K562 (cell line): Measurements from ENCODE around the gene CHD2. TPM values are rescaled to one million over a fixed set of nuclear protein-coding genes. Genes with fewer than 3 reads are reported as not detected.

Experiments
- BACH1 ChIP-seq: fragments of 200-800 bp; sonication (Bioruptor generic); IDR thresholded peaks from 2 replicates; pipeline ENCODE4 v1.6.1; 2016; ENCODE audit warnings: missing genetic modification characterization, missing compliant biosample characterization
- EP400 ChIP-seq: fragments of 450-650 bp; IDR thresholded peaks from 2 replicates; pipeline ENCODE4 v1.6.1; 2017; ENCODE audit warnings: antibody characterized with exemption, mild to moderate bottlenecking, moderate library complexity
- HNRNPH1 ChIP-seq: fragments of 200-400 bp; formaldehyde crosslinking; optimal IDR thresholded peaks from 2 replicates; pipeline ENCODE3; 2017; ENCODE audit warnings: low read depth, mild to moderate bottlenecking, low read length, moderate library complexity
- MCM5 ChIP-seq: fragments of 450-650 bp; IDR thresholded peaks from 2 replicates; pipeline ENCODE4 v1.6.1; 2016; ENCODE audit warnings: low read depth
- PKNOX1 ChIP-seq: fragments of 450-650 bp; IDR thresholded peaks from 2 replicates; pipeline ENCODE4 v1.6.1; 2016
- POLR2A ChIP-seq: fragments of 450-650 bp; conservative IDR thresholded peaks from 2 replicates; pipeline ENCODE4 v1.6.1; 2016
- POLR2AphosphoS2 ChIP-seq: IDR thresholded peaks from 2 replicates; pipeline ENCODE4 v1.6.1; 2012; ENCODE audit warnings: low read length, improper control_type of control experiment
- polyA plus RNA-seq, 8 experiments: library from polyadenylated mRNA; depleted of rRNA in 4 of 8; stranded (reverse) in 5 of 8; unstranded in 3 of 8; fragments of >200 nt; fragmentation: Nextera tagmentation in 2 of 8; fragmentation: Illumina TruSeq in 1 of 8; extraction: Ambion mirVana in 2 of 8; extraction: Trizol in 1 of 8; gene quantifications; 2 replicates each; pipeline versions ENCODE4 v1.2.1 to v1.2.3, GENCODE V29; 2011 to 2014; ENCODE audit warnings: inconsistent platforms in 1 of 8, missing spikeins in 1 of 8
- total RNA-seq, 7 experiments: library from RNA; depleted of rRNA in 6 of 7; stranded (reverse); fragments of >200 nt in 6 of 7; fragmentation: Illumina TruSeq in 2 of 7; extraction: Trizol in 2 of 7; gene quantifications; 2 replicates each; pipeline versions ENCODE4 v1.2.1 to v1.2.3, GENCODE V29; 2011 to 2021; ENCODE audit warnings: low replicate concordance in 1 of 7
- TF ChIP-seq, protein P1 (sequence below): sonication (generic); formaldehyde crosslinking; IDR thresholded peaks from 2 replicates; pipeline ENCODE4 v1.8.0; 2022; ENCODE audit warnings: mild to moderate bottlenecking, low read depth, missing genetic modification reagents
- TF ChIP-seq, protein P2 (sequence below): sonication (generic); formaldehyde crosslinking; IDR thresholded peaks from 2 replicates; pipeline ENCODE4 v1.8.0; 2023; ENCODE audit warnings: mild to moderate bottlenecking, missing genetic modification reagents
- TF ChIP-seq, protein P3 (sequence below): fragments of 150-350 bp; conservative IDR thresholded peaks from 2 replicates; pipeline ENCODE4 v1.6.1; 2014; ENCODE audit warnings: low read length
- TF ChIP-seq, protein P4 (sequence below): sonication (generic); formaldehyde crosslinking; IDR thresholded peaks from 2 replicates; pipeline ENCODE4 v1.8.1; 2023; ENCODE audit warnings: missing genetic modification reagents, mild to moderate bottlenecking, borderline replicate concordance

Gene CHD2
- total and polyA plus RNA-seq, 9 of the 15 experiments (the other 6 are each of a cell fraction or from before 2014, with no cell fraction given): 38.9 to 70.8 (median 56.2) TPM

DNA sequence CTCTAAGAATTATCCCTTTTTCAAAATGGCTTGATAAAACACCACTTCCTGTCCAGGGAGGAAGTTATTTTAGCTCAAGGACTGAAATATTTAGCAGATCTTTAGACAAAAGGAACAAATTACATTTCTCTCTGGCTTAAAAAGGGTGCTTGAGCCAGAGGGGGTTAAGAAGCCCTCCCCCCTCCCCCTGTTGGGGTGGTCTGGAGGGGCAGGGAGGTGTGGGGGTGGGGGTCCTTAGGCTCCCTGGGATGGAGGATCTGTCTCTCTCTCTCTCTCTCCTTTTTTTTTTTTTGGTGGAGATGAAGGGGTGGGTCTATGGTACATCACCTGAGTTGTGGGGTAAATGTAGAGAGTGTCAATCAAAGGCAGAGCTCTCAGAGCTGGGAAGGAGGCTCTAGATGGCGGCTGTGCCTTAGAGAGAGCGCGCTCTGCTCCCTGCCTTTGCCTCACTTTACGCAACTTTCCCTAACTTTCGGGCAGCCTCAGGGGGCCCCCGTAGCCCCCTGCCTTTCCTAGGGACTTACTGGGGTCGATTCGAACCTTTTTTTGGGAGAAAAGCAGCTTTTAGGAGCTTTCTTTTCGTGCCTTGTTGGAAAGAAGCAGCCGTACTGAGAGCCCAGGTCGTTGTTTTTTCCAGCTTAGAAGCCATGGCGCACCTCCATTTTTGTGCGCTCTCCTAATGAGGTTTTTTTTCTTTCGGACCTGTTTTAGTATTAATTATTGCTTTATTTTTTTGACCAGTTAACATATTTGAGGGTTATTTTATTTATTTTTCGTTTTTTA lies at the start of gene CHD2 (continued):
- TF ChIP-seq, protein P1, sequence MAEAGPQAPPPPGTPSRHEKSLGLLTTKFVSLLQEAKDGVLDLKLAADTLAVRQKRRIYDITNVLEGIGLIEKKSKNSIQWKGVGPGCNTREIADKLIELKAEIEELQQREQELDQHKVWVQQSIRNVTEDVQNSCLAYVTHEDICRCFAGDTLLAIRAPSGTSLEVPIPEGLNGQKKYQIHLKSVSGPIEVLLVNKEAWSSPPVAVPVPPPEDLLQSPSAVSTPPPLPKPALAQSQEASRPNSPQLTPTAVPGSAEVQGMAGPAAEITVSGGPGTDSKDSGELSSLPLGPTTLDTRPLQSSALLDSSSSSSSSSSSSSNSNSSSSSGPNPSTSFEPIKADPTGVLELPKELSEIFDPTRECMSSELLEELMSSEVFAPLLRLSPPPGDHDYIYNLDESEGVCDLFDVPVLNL (CRISPR knock-in tag): no peak
- TF ChIP-seq, protein P2, sequence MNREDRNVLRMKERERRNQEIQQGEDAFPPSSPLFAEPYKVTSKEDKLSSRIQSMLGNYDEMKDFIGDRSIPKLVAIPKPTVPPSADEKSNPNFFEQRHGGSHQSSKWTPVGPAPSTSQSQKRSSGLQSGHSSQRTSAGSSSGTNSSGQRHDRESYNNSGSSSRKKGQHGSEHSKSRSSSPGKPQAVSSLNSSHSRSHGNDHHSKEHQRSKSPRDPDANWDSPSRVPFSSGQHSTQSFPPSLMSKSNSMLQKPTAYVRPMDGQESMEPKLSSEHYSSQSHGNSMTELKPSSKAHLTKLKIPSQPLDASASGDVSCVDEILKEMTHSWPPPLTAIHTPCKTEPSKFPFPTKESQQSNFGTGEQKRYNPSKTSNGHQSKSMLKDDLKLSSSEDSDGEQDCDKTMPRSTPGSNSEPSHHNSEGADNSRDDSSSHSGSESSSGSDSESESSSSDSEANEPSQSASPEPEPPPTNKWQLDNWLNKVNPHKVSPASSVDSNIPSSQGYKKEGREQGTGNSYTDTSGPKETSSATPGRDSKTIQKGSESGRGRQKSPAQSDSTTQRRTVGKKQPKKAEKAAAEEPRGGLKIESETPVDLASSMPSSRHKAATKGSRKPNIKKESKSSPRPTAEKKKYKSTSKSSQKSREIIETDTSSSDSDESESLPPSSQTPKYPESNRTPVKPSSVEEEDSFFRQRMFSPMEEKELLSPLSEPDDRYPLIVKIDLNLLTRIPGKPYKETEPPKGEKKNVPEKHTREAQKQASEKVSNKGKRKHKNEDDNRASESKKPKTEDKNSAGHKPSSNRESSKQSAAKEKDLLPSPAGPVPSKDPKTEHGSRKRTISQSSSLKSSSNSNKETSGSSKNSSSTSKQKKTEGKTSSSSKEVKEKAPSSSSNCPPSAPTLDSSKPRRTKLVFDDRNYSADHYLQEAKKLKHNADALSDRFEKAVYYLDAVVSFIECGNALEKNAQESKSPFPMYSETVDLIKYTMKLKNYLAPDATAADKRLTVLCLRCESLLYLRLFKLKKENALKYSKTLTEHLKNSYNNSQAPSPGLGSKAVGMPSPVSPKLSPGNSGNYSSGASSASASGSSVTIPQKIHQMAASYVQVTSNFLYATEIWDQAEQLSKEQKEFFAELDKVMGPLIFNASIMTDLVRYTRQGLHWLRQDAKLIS (CRISPR knock-in tag): peak; percentile 81; the same call in 1 of the 2 replicates
- TF ChIP-seq EP400 (peak; percentile 67), POLR2A (peak; percentile 98), MCM5 (no peak), BACH1 (tag) (peak; percentile 37; the same call in 1 of the 2 replicates), POLR2AphosphoS2 (peak; percentile 95), HNRNPH1 (no peak), PKNOX1 (peak; percentile 99)
- TF ChIP-seq, protein P3, sequence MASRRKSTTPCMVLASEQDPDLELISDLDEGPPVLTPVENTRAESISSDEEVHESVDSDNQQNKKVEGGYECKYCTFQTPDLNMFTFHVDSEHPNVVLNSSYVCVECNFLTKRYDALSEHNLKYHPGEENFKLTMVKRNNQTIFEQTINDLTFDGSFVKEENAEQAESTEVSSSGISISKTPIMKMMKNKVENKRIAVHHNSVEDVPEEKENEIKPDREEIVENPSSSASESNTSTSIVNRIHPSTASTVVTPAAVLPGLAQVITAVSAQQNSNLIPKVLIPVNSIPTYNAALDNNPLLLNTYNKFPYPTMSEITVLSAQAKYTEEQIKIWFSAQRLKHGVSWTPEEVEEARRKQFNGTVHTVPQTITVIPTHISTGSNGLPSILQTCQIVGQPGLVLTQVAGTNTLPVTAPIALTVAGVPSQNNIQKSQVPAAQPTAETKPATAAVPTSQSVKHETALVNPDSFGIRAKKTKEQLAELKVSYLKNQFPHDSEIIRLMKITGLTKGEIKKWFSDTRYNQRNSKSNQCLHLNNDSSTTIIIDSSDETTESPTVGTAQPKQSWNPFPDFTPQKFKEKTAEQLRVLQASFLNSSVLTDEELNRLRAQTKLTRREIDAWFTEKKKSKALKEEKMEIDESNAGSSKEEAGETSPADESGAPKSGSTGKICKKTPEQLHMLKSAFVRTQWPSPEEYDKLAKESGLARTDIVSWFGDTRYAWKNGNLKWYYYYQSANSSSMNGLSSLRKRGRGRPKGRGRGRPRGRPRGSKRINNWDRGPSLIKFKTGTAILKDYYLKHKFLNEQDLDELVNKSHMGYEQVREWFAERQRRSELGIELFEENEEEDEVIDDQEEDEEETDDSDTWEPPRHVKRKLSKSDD: no peak
- TF ChIP-seq, protein P4, sequence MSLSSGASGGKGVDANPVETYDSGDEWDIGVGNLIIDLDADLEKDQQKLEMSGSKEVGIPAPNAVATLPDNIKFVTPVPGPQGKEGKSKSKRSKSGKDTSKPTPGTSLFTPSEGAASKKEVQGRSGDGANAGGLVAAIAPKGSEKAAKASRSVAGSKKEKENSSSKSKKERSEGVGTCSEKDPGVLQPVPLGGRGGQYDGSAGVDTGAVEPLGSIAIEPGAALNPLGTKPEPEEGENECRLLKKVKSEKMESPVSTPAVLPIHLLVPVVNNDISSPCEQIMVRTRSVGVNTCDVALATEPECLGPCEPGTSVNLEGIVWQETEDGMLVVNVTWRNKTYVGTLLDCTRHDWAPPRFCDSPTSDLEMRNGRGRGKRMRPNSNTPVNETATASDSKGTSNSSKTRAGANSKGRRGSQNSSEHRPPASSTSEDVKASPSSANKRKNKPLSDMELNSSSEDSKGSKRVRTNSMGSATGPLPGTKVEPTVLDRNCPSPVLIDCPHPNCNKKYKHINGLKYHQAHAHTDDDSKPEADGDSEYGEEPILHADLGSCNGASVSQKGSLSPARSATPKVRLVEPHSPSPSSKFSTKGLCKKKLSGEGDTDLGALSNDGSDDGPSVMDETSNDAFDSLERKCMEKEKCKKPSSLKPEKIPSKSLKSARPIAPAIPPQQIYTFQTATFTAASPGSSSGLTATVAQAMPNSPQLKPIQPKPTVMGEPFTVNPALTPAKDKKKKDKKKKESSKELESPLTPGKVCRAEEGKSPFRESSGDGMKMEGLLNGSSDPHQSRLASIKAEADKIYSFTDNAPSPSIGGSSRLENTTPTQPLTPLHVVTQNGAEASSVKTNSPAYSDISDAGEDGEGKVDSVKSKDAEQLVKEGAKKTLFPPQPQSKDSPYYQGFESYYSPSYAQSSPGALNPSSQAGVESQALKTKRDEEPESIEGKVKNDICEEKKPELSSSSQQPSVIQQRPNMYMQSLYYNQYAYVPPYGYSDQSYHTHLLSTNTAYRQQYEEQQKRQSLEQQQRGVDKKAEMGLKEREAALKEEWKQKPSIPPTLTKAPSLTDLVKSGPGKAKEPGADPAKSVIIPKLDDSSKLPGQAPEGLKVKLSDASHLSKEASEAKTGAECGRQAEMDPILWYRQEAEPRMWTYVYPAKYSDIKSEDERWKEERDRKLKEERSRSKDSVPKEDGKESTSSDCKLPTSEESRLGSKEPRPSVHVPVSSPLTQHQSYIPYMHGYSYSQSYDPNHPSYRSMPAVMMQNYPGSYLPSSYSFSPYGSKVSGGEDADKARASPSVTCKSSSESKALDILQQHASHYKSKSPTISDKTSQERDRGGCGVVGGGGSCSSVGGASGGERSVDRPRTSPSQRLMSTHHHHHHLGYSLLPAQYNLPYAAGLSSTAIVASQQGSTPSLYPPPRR (CRISPR knock-in tag): no peak
